Testis (tissue), 3 donors: Measurements from ENCODE around the gene NCOR2. TPM values are rescaled to one million over a fixed set of nuclear protein-coding genes. Genes with fewer than 3 reads are reported as not detected.

ENCODE experiments used
- DNase-seq: peaks from one replicate; pipeline ENCODE4 v3.0.0-alpha.2; 2019
- H3K27ac ChIP-seq, 2 donors: fragments of 200-600 bp; sonication (generic); one replicate each; pipeline ENCODE4 v1.5.1; 2019
- H3K27me3 ChIP-seq: fragments of 200-600 bp; sonication (generic); one replicate; pipeline ENCODE4 v1.5.1; 2019
- H3K36me3 ChIP-seq: fragments of 200-600 bp; sonication (generic); one replicate; pipeline ENCODE4 v1.5.1; 2017; ENCODE audit warnings: low read depth; ENCODE audit errors: missing control alignments
- H3K4me1 ChIP-seq: fragments of 200-600 bp; sonication (generic); one replicate; pipeline ENCODE4 v1.5.1; 2019
- H3K4me3 ChIP-seq, 2 donors: fragments of 200-600 bp; sonication (generic); one replicate each; pipeline ENCODE4 v1.5.1; 2017 to 2019
- H3K9me3 ChIP-seq: fragments of 200-600 bp; sonication (generic); one replicate; pipeline ENCODE4 v1.5.1; 2017
- POLR2A ChIP-seq: fragments of 450-650 bp; IDR thresholded peaks from one replicate; pipeline ENCODE4 v1.6.1; 2017; ENCODE audit warnings: antibody characterized with exemption, mild to moderate bottlenecking, moderate library complexity
- WGBS, 2 donors: methylation state at CpG; one replicate each; pipeline ENCODE4 v1.1.5; 2018; 5-methylcytosine and 5-hydroxymethylcytosine counted together
- intact Hi-C: fragments of 100-400 bp; cut with DNase I; formaldehyde crosslinking; loops from one replicate; pipeline ENCODE4 v1.15.1; 2023; ENCODE audit warnings: low total_unique reads
- polyA plus RNA-seq: library from polyadenylated mRNA; stranded (reverse); fragments of 350-450 nt; fragmentation: Illumina TruSeq; extraction: RNeasy Lipid Tissue Mini Kit (QIAGEN cat#74804); gene quantifications from one replicate; pipeline ENCODE4 v1.2.3, GENCODE V29; 2014; ENCODE audit warnings: low read depth, low replicate concordance; ENCODE audit not compliant: insufficient read depth
- total RNA-seq, 2 donors: library from RNA; depleted of rRNA; stranded (reverse); fragments of >200 nt; gene quantifications; one replicate each; pipeline ENCODE4 v1.2.3, GENCODE V29; 2016
- TF ChIP-seq, protein P1 (sequence below), 3 experiments: fragments of 450-650 bp in 2 of 3; fragments of 200-600 bp in 1 of 3; sonication (generic) in 1 of 3; IDR thresholded peaks; one replicate each; pipeline ENCODE4 v1.5.1; 2016 to 2019; ENCODE audit warnings: antibody characterized with exemption in 3 of 3, mild to moderate bottlenecking in 2 of 3, moderate library complexity in 1 of 3

Gene NCOR2
- total and polyA plus RNA-seq, 3 donors from 2014 or later = 62.6 to 212 (median 212) TPM

DNA sequence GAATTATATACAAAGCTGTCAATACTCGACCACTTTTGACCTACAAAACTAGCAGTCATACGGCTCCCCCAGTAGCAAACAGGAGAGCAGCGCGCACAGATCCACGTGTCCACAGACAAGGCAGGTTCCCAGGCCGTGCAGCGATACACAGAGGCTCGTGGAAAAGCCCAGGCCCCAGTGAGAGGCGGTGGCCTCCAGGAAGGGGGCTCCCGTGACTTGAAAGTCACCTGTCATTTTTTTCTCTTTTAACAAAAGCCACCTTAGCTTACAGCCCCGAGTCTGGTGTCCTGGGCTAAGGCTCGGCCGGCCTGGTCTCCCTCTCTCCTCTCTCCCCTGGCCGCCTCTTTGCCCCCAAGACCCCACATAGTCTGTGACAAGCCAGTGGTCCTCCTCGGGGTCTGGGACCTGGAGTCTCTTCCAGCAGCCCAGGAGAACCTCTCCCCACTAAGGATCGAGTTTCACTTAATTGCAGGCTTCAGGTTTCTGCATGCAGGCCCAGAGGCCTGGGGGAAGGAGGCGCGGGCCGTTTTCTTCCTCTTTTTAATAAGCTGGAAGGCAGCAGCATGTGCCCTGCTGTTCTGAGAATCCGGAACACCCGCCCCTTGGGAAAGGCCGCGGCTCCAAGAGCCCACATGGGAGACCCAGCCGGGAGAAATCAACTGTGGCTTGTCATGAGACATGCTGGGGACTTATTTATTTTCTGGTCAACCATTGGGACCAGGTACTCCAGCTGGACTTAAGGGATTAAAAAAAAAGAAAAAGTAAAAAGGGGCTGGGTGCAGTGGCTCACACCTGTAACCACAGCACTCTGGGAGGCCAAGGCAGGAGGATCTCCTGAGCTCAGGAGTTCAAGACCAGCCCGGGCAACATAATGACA, 15.9 kb downstream of the NCOR2 start:
- Histone ChIP-seq H3K27me3 (no peaks in the 10 kb centered on the region), H3K9me3 (no peaks in the 10 kb centered on the region), H3K4me3 (no peak overlapping the region), H3K4me1 (peaks cover 78% of the 10 kb centered on the region), H3K36me3 (no peaks in the 10 kb centered on the region), H3K27ac (peak overlapping the region; percentile 59 to 71)
- WGBS, 2 donors = 35 to 42% methylated on average over 19 to 25 of the region's 25 CpGs
- TF ChIP-seq POLR2A = no peak
- TF ChIP-seq, protein P1, sequence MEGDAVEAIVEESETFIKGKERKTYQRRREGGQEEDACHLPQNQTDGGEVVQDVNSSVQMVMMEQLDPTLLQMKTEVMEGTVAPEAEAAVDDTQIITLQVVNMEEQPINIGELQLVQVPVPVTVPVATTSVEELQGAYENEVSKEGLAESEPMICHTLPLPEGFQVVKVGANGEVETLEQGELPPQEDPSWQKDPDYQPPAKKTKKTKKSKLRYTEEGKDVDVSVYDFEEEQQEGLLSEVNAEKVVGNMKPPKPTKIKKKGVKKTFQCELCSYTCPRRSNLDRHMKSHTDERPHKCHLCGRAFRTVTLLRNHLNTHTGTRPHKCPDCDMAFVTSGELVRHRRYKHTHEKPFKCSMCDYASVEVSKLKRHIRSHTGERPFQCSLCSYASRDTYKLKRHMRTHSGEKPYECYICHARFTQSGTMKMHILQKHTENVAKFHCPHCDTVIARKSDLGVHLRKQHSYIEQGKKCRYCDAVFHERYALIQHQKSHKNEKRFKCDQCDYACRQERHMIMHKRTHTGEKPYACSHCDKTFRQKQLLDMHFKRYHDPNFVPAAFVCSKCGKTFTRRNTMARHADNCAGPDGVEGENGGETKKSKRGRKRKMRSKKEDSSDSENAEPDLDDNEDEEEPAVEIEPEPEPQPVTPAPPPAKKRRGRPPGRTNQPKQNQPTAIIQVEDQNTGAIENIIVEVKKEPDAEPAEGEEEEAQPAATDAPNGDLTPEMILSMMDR (IDR thresholded peaks at IDR 0.05) = no peak
- DNase-seq = peak; percentile 79
- intact Hi-C loops = no loop called here

DNA sequence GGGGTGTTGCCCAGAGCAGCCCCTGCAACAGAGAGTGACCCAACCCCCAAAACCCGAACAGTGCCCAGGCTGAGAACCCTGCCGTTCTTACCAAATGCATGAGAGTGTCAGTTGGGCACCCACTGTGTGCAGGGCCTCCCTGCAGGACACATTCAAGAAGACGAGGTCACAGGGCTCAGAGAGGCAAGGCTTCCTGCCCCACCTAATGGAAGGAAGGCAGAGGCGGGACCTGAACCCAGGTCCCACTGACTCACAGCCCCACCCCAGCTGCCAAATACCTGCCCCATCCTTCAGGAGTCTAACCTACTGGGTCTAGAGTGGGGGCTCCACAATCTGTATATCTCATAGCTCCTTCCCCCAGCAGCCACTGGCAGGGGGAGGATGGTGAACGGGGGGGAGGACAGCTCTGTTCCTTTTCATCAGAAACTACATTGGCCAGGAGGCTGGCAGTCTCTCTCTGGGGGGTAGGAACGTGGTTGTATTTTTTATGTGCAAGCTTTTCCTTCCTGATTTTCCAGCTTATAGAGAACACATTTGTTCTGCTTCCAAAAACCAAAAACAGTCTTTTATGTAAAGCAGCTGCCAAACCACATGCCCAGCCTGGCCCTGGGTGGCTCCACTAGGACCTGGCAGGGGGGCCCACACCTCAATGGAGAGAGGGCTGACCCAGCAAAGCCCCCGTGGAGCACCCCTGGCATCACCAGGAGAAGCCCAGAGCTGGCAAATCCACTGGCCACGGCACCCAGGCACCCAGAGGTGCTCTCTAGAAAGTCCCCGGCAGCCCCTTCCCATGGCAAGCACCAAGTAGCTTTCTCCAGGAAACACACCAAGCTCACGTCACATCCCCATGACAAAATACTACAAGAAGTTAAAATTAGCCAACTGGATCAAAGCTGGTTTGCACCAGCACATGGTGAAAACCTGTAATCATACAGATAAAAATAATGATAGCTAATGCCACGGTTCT, 17.0 kb downstream of the NCOR2 start:
- Histone ChIP-seq H3K36me3 (no peaks in the 10 kb centered on the region), H3K27me3 (no peaks in the 10 kb centered on the region), H3K27ac (peak overlapping the region; percentile 59 to 71), H3K4me1 (peaks cover 79% of the 10 kb centered on the region), H3K4me3 (no peak overlapping the region), H3K9me3 (no peaks in the 10 kb centered on the region)
- TF ChIP-seq, protein P1 (IDR thresholded peaks at IDR 0.05) = no peak
- TF ChIP-seq POLR2A = no peak
- WGBS, 2 donors = 54 to 64% methylated on average over 8 to 11 of the region's 11 CpGs
- intact Hi-C loops = no loop called here
- DNase-seq = no peak

DNA sequence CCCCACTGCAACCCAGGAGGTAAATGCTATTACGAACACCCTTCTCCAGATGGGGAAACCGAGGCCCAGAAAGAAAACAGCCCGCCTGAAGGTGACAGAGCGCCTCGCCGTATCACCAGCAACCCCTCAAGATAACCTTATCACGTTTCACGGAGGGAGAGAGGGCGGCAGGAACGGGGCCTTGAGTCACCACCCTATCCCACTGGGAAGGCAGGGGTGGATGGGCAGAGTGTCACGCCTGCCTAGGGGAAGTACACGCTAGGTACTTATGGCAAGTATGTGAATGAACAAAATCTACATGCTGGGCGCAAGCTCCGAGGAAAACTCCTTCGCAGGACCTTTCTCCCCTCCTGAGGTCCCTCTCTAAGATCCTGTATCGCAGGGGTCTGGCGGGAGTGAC, 17.8 kb downstream of the NCOR2 start:
- TF ChIP-seq POLR2A = no peak
- TF ChIP-seq, protein P1 (IDR thresholded peaks at IDR 0.05) = no peak
- Histone ChIP-seq H3K27ac (peak overlapping the region; percentile 55 to 71), H3K4me3 (no peak overlapping the region), H3K4me1 (peaks cover 79% of the 10 kb centered on the region), H3K36me3 (no peaks in the 10 kb centered on the region), H3K27me3 (no peaks in the 10 kb centered on the region), H3K9me3 (no peaks in the 10 kb centered on the region)
- intact Hi-C loops = no loop called here
- DNase-seq = no peak
- 63 to 64% methylated on average over 10 to 17 of the region's 17 CpGs for WGBS, 2 donors

DNA sequence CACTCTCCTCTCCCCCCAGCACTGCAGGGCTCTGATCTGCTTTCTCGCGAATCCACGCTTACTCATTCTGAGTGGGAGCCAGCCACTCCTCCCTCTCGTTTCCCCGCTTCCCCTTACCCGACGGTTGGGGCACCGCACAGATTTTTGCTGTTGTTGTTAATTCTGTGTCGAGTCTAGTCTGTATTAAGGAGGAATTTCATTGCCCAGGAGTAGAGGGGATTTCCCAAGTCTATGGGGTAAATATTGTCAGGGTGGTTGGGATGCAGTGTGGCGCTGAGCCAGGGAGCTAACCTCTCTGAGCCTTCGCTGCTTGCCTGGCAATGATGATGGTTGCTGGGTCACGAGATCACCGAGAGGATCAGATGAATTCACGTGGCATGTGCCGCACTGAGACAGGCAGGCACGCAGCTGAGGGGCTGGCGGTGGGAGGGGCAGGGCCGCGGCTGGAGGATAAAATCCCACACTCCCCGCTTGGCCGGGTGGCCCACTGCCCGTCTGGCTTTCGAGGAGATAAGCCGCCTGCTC, 18.5 kb downstream of the NCOR2 start:
- H3K27me3 ChIP-seq = no peaks in the 10 kb centered on the region
- H3K9me3 ChIP-seq = no peaks in the 10 kb centered on the region
- peaks cover 79% of the 10 kb centered on the region for H3K4me1 ChIP-seq
- no peaks in the 10 kb centered on the region for H3K36me3 ChIP-seq
- DNase-seq = peak; percentile 86
- H3K27ac ChIP-seq = peak overlapping the region in 1 of 2 donors; percentile 66
- no peak overlapping the region for H3K4me3 ChIP-seq
- intact Hi-C loops = no loop called here
- 42 to 57% methylated on average over 21 to 24 of the region's 24 CpGs for WGBS, 2 donors
- TF ChIP-seq, protein P1 (IDR thresholded peaks at IDR 0.05) = no peak
- no peak for TF ChIP-seq POLR2A
